Kidney (tissue), 14 donors: ENCODE results near the gene SH2D6. TPM values are rescaled to one million over a fixed set of nuclear protein-coding genes. Genes with fewer than 3 reads are reported as not detected.

Experiments
- DNase-seq, 5 donors: peaks; one replicate each; pipeline ENCODE4 v3.0.0-alpha.2; 2013 to 2020
- FAIRE-seq: peaks from 2 replicates; lab custom pipeline; 2012; peaks lifted over from hg19 to GRCh38; lab: Jason Lieb, UNC
- H3K27ac ChIP-seq, 2 donors: one replicate each; pipeline ENCODE4 v1.7.0; 2013; ENCODE audit warnings: low read depth in 2 of 2, low read length in 2 of 2, inconsistent platforms in 1 of 2
- H3K27me3 ChIP-seq: one replicate; pipeline ENCODE4 v1.7.1; 2013; ENCODE audit warnings: low read length, inconsistent platforms; ENCODE audit not compliant: control insufficient read depth, insufficient read depth
- H3K36me3 ChIP-seq, 3 donors: one replicate each; pipeline versions ENCODE4 v1.7.0 to v1.7.1; 2013; ENCODE audit warnings: low read length in 3 of 3, control low read depth in 1 of 3, inconsistent platforms in 1 of 3; ENCODE audit not compliant: insufficient read depth in 3 of 3, control insufficient read depth in 2 of 3
- H3K4me1 ChIP-seq, 3 donors: one replicate each; pipeline versions ENCODE4 v1.7.0 to v1.7.1; 2013; ENCODE audit warnings: low read length in 3 of 3, inconsistent platforms in 1 of 3, low read depth in 1 of 3; ENCODE audit not compliant: control insufficient read depth in 2 of 3, insufficient read depth in 2 of 3
- H3K4me3 ChIP-seq, 3 donors: one replicate each; pipeline versions ENCODE4 v1.7.0 to v1.8.1; 2013; ENCODE audit warnings: low read length in 3 of 3, control low read depth in 1 of 3, inconsistent platforms in 1 of 3
- H3K9ac ChIP-seq, 3 donors: one replicate each; pipeline versions ENCODE4 v1.7.0 to v1.7.1; 2013; ENCODE audit warnings: low read length in 3 of 3, control low read depth in 1 of 3, inconsistent platforms in 1 of 3
- H3K9me3 ChIP-seq, 3 donors: one replicate each; pipeline versions ENCODE4 v1.7.0 to v1.7.1; 2013; ENCODE audit warnings: low read length in 3 of 3, control low read depth in 1 of 3, inconsistent platforms in 1 of 3; ENCODE audit not compliant: control insufficient read depth in 2 of 3, insufficient read depth in 1 of 3
- CTCF ChIP-seq: IDR thresholded peaks from 3 replicates; pipeline ENCODE4 v1.5.1; 2012; ENCODE audit warnings: mild to moderate bottlenecking, moderate library complexity, borderline replicate concordance; ENCODE audit not compliant: insufficient read depth; ENCODE audit errors: extremely low read depth
- intact Hi-C: fragments of 100-400 bp; cut with DNase I; formaldehyde crosslinking; loops from one replicate; pipeline ENCODE4 v1.11.1; 2022
- polyA plus RNA-seq: library from polyadenylated mRNA; stranded (reverse); fragments of 350-450 nt; fragmentation: Illumina TruSeq; extraction: RNeasy Lipid Tissue Mini Kit (QIAGEN cat#74804); gene quantifications from one replicate; pipeline ENCODE4 v1.2.3, GENCODE V29; 2014; ENCODE audit warnings: low read depth, low replicate concordance; ENCODE audit not compliant: insufficient read depth
- total RNA-seq: library from RNA; stranded (reverse); fragmentation: NEBNext Ultra II Directional; extraction: Animal tissue kit (Norgen Biotek cat#: 25700); gene quantifications from one replicate; pipeline ENCODE4 v1.2.1, GENCODE V29; 2021
- donor health status: control.
- donor health status: control.
- donor health status: control.
- donor health status: control.
- donor health status: control.
- donor health status: DM: yes; HTN: yes; CAD: no.
- donor health status: Normal renal cell carcinoma (clear cell type).

Gene SH2D6
- total and polyA plus RNA-seq, 2 donors from 2014 or later = 0.98 to 3.2 TPM

DNA sequence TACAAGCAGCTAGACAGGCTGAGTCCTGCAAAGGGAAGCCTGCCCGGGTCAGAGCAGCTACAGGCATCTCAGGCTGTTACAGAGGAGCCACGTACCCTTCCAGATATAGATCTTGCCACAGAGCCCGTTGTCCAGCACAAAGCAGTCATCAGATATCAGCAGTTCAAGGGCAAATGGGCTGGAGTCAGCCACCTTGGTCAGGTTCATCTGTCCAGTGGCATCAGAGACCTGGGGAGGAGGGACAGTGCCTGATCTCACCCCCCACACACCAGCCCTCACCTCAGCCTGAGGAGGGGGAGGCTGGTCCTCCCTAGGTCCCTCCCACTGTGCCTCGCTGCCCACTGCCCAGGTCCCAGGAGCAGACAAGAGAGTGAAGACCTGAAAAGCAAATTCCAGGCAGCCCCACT lies 20.6 kb upstream of the SH2D6 start:
- DNase-seq (peak in 1 of 5 donors; percentile 25), FAIRE-seq (no peak)
- H3K9me3 ChIP-seq = no peaks in the 10 kb centered on the region
- peaks cover 0 to 18% (median 4%) of the 10 kb centered on the region in 3 donors for H3K4me1 ChIP-seq
- no peak overlapping the region for H3K4me3 ChIP-seq
- no peaks in the 10 kb centered on the region for H3K27me3 ChIP-seq
- H3K36me3 ChIP-seq = peaks cover 0 to 4% (median 0%) of the 10 kb centered on the region in 3 donors
- intact Hi-C loops = no loop called here
- no peak overlapping the region for H3K9ac ChIP-seq
- H3K27ac ChIP-seq = peak overlapping the region in 1 of 2 donors; percentile 13
- TF ChIP-seq CTCF = no peak

DNA sequence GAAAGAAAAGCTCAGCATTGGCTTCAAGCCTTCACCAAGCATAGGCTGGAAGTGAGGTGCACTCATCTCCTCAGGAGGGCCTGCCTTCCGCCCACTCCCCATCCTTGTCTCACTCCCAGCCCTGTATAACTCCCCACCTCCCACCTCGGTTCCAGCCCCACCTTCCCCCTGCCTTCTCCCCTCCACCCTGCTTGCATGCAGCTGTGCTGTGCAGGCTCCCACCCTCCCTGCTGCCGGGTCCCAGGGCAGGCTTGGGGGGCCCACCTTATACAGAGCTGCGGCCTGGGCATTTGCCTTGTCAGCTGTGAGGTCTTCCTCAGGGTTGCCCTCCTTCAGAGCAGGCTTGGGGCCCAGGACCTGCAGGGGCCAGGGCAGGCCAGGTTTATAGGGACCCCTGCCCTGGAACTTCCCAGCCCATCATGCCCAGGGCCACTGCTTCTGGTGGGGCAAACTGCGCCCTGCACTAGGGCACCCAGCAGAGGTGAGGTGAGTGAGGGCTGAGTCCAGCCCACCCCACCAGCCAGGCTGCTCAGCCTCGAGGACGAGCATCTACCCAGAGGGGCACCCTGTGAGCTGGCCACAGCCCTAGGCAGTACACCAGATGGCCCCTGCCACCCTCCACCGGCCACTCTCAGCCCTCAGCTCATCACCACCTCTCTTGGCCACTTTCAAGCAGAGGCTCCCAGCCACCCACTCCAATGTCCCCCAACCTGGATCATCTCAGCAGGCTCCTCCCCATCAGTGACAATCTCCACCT lies 19.9 kb upstream of the SH2D6 start:
- intact Hi-C loops = no loop called here
- Histone ChIP-seq H3K9ac (no peak overlapping the region), H3K36me3 (peaks cover 0 to 4% (median 0%) of the 10 kb centered on the region in 3 donors), H3K27ac (peak overlapping the region in 1 of 2 donors; percentile 5), H3K4me1 (peaks cover 0 to 18% (median 4%) of the 10 kb centered on the region in 3 donors), H3K9me3 (no peaks in the 10 kb centered on the region), H3K4me3 (no peak overlapping the region), H3K27me3 (no peaks in the 10 kb centered on the region)
- no peak for TF ChIP-seq CTCF
- no peak for FAIRE-seq
- DNase-seq = peak in 1 of 5 donors; percentile 35

DNA sequence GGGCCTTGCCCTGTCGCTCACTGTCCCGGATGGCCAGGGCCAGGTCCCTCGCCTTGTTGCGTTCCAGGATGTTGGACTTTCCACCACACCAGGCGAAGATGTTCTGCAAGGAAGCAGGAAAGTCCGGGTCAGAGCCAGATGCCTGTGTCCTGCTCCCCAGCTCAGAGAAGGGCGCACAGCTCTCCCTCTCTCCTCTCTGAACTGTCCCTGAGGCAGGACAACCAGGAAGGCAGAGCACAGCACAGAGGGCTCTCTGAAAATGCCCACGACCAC lies 19.4 kb upstream of the SH2D6 start:
- DNase-seq (no peak), FAIRE-seq (no peak)
- Histone ChIP-seq H3K9ac (no peak overlapping the region), H3K4me3 (no peak overlapping the region), H3K36me3 (peaks cover 0 to 4% (median 0%) of the 10 kb centered on the region in 3 donors), H3K27me3 (no peaks in the 10 kb centered on the region), H3K9me3 (no peaks in the 10 kb centered on the region), H3K4me1 (peaks cover 0 to 14% (median 4%) of the 10 kb centered on the region in 3 donors), H3K27ac (no peak overlapping the region)
- TF ChIP-seq CTCF = no peak
- intact Hi-C loops = no loop called here
